GM12874 (cell line): ENCODE measurements around the gene DTNB.

Experiments used
- CTCF ChIP-seq: IDR thresholded peaks from 2 replicates; pipeline ENCODE4 v1.5.1; 2011; ENCODE audit warnings: low read depth, mild to moderate bottlenecking, control low read depth, low read length, moderate library complexity; ENCODE audit not compliant: insufficient read depth

DTNB gene

GRCh38 chr2:25595393-25595792, 78.0 kb downstream of the DTNB start:
- no peak for TF ChIP-seq CTCF

- no peak for TF ChIP-seq CTCF
Observed at GRCh38 chr2:25594991-25595390, 78.4 kb downstream of the DTNB start.

- TF ChIP-seq CTCF: no peak
Observed at GRCh38 chr2:25592766-25593292, 80.5 kb downstream of the DTNB start.

- no peak for TF ChIP-seq CTCF
Observed at GRCh38 chr2:25590921-25591505, 82.4 kb downstream of the DTNB start.

GRCh38 chr2:25589676-25590205, 83.6 kb downstream of the DTNB start:
- TF ChIP-seq CTCF: no peak

- no peak for TF ChIP-seq CTCF
Observed at GRCh38 chr2:25588576-25588975, 84.8 kb downstream of the DTNB start.

GRCh38 chr2:25587361-25587760, 86.0 kb downstream of the DTNB start:
- no peak for TF ChIP-seq CTCF

GRCh38 chr2:25586726-25587144, 86.6 kb downstream of the DTNB start:
- TF ChIP-seq CTCF: no peak
